ENCODE results near the gene ZNF80.
"Not testable (repeated sequence)": the region's sequence is repeated elsewhere in the genome, so short reads cannot be mapped to it uniquely, and the experiment has no call there.

The ZNF80 gene

DNA sequence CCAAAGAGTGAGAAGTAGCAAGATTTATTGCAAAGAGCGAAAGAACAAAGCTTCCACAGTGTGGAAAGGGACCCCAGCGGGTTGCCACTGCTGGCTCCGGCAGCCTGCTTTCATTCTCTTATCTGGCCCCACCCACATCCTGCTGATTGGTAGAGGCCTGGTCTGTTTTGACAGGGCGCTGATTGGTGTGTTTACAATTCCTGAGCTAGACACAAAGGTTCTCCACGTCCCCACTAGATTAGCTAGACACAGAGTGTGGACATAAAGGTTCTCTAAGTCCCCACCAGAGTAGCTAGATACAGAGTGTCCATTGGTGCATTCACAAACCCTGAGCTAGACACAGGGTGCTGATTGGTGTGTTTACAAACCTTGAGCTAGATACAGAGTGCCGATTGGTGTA, at the start of gene ZNF80:
TSS of gene ZNF80 (minus strand) at position 101 of the 400 bp plus-strand sequence. CDS start 504 bp downstream, outside the sequence.
- not testable (repeated sequence) for FAIRE-seq

DNA sequence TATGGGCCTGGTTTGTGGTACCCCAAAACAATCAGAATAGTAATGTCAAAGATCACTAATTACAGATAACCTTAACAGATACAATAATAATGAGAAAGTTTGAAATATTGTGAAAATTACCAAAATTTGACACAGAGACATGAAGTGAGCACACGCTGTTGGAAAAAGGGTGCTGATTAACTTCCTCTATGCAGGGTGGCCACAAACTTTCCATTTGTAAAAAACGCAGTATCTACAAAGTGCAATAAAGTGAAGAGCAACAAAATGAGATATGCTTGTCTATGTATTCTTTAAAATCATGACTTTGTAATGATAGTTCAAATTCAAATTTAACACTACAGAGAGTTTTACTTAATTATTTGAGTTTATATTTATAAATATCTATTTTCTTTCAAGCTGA, 48.9 kb upstream of the ZNF80 start:
- no peak for FAIRE-seq

DNA sequence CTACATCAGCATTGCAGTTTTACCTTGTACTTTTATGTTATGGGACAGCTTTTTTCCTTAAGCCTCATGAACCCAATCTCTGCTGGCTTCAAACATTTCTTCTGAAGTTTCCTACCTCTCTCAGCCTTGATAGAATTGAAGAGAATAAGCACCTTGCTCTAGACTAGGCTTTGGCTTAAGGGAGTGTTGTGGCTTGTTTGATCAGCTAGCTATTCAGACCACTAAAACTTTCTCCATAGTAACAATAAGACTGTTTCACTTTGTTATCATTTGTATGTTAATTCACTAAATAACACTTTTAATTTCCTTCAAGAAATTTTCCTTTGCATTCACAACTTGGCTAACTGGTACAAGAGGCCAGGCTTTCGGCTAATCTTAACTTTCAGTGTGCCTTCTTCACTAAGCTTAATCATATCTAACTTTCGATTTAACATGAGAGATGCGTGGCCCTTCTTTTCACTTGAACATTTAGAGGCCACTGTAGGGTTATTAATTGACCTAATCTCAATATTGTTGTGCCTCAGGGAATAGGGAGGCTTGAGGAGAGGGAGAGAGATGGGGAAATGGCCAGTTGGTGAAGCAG, 48.4 kb upstream of the ZNF80 start:
- no peak for FAIRE-seq

DNA sequence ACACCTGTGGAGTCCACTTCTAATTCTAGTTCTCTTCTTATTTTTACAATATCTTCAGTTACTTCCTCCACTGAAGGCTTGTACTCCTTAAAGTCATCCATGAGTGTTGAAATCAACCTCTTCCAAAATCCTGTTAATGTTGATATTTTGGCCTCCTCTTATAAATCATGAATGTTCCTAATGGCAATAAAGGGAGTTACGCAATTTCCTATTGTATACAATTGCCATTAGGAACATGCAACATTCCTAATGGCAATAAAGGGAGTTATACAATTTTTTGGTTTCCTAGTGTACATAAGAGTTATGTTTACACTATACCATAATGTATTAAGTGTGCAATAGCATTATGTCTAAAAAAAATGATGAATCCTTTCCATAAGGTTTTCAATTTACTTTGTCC, 47.3 kb upstream of the ZNF80 start:
- FAIRE-seq, result no peak

DNA sequence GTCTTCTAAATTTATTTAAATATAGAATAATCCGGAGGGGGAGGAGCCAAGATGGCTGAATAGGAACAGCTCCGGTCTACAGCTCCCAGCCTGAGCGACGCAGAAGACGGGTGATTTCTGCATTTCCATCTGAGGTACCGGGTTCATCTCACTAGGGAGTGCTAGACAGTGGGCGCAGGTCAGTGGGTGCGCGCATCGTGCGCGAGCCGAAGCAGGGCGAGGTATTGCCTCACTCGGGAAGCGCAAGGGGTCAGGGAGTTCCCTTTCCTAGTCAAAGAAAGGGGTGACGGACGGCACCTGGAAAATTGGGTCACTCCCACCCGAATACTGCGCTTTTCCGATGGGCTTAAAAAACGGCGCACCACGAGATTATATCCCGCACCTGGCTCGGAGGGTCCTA, 39.5 kb upstream of the ZNF80 start:
- FAIRE-seq, result not testable (repeated sequence)

DNA sequence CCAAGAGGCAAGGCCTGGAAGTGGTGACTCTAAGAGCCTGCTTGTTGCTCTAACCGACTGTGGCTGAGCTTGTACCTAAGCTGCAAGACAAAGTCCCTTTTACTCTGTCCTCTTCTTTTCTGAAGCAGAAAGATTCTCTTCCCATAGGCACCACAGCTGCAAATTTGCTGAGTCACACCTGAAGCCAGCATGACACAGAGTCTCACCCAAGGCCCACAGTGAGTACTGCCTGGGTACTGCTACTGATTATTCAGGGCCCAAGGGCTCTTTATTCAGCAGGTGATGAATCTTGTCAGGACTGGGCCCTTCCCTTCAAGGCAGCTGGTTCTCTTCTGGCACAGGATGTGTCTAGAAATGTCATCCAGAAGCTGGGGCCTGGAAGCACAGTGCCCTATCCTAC, 37.6 kb upstream of the ZNF80 start:
- FAIRE-seq, result no peak

DNA sequence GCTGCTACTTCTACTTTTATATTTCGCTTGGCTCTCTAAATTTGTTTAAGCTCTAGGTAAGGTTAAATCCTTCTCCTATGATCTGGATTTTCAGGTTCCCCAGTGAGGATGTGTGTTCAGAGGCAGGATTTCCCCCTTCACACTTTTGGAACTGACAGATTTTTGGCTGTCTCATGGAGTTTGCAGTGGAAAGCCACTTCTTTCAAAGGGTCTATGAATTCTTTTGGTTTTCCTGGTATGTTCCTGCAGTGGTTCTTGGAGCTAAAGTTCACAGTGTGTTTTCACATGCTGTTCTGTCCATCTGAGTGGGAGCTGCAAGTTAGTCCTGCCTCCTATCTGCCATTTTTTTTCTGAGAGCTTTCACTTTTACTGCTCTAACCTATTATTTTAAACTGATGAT, 34.9 kb upstream of the ZNF80 start:
- no peak for FAIRE-seq

DNA sequence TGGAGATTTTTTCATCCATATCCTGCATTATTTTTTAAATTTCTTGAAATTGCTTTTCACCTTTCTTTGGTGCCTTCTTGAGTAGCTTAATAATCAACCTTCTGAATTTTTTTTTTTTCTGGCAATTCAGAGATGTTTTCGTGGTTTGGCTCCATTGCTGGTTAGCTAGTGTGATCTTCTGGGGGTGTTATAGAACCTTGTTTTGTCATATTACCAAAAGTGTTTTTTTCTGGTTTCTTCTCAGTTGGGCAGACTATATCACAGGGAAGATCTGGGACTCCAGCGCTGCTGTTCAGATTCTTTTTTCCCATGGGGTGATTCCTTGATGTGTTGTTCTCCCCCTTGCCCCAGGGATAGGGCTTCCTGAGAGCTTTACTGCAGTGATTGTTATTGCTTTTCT, 32.6 kb upstream of the ZNF80 start:
- no peak for FAIRE-seq

DNA sequence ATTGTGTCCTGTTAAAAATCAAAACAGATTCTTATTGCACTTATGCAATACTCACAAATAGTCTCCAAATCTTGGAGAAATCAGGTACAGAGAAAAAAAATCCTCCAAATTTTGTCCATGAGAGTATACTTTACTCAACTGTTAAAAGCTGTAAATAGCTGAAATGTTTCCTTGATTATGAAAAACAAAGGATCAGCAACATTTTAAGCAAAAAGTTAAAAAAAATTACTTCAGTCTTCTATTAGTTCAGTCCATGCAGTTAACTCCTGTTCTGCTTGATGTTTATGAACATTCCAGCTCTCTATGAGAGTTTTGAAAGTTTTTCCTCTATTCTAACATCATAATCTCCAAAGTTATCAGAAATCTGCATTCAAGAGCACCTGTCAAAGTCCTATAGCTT, 22.8 kb upstream of the ZNF80 start:
- FAIRE-seq, result no peak

DNA sequence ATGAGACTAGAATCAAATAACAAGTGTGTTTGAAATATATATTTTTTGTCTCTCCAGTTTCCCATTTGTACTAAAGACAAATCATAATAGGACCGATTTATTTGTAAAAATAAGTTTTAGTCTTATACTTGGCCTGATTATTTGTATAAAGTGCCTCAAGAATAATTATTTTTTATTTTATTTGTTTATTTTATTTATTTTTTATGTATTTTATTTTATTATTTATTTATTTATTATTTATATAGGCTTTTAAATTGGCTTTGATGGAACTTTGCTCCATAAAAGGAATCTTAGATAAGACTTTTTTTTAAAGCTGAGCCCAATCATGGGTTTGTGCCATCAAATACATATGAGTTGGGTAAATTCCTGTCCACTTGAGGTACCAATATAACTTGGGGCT, 22.2 kb upstream of the ZNF80 start:
- peak; percentile 85 for FAIRE-seq

DNA sequence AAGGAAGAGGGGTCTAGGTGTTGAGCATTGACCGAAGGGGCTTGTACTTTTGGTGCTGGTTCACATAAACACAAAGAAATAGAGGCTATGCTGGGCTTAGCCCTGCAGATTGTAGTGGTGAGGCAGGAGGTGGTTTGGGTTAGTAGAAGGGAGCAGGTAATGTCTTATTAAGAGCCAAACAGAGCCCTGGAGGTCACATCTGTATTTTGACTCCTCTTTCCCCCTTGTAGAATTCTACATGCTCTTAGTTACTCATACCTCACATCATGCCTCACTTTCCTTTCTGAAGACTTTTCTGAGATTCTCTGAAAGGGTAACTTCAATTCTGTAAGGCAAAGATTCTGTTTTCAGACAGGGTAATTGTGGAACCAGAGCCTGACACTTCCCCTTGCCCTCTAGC, 16.1 kb upstream of the ZNF80 start:
- FAIRE-seq, result no peak

DNA sequence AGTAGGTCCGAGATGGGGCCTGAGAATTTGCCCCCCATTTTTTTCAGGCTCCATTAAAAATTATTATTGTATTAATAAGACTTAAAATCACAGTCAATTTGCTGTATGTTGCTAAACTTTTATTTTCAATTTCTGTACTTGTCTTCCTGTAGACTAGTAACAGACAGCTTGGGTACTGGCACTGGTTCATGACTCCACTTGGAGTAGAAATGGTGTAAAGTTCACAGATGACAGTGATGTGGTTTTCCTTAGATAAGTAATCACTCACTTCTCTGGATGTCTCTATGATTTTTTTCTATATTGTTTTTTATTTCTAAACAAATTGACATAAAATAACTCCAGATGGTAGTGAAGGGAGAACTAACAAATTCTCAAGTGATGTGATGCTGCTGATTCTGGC, 15.6 kb upstream of the ZNF80 start:
- FAIRE-seq, result no peak

DNA sequence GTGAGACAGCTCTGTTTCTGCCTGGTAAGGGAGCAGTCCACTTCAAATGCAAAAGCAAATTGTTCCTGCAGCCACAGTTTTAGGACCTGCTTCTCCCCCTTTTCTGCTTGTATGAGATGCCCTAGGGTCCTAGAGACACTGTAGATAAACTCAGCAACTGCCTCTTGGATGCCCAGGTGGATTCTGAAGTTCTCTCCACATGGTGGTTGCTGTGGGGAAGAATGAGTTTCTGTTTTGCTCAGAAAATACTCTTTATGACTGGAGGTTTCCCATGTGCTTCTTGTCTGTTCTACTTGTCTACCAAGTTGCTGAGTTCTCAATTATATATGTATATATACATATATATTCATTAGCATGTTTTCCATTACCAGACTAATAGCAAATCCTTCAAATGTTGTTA, 5.6 kb upstream of the ZNF80 start:
- FAIRE-seq, result no peak

DNA sequence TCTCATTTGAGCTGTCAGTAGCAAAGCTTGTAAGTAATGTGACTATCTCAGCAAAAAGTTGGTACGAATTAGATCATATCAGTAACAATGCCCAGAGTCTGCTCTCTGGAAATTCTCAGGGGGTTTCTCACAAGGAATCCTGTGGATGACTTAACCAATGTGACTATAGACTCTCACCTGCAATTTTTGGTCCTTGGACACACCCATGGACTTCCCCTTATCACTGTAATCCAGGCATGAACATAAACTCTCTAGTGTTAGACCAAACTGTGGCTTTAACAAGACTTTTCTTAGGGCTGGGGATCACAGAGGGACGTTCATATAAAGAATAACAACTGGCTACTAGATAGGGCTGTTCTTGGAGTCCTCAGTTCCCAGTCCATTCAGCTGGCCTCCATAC, 3.9 kb upstream of the ZNF80 start:
- no peak for FAIRE-seq

DNA sequence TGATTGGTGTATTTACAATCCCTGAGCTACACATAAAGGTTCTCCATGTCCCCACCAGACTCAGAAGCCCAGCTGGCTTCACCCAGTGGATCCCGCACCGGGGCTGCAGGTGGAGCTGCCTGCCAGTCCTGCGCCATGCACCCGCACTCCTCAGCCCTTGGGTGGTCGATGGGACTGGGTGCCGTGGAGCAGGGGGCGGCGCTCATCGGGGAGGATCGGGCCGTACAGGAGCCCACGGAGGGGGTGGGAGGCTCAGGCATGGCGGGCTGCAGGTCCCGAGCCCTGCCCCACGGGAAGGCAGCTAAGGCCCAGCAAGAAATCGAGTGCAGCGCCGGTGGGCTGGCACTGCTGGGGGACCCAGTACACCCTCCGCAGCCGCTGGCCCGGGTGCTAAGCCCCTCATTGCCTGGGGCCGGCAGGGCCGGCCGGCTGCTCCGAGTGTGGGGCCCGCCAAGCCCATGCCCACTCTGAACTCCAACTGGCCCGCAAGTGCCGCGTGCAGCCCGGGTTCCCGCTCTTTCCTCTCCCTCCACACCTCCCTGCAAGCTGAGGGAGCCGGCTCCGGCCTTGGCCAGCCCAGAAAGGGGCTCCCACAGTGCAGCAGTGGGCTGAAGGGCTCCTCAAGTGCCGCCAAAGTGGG, 888 bp upstream of the ZNF80 start:
- not testable (repeated sequence) for FAIRE-seq

DNA sequence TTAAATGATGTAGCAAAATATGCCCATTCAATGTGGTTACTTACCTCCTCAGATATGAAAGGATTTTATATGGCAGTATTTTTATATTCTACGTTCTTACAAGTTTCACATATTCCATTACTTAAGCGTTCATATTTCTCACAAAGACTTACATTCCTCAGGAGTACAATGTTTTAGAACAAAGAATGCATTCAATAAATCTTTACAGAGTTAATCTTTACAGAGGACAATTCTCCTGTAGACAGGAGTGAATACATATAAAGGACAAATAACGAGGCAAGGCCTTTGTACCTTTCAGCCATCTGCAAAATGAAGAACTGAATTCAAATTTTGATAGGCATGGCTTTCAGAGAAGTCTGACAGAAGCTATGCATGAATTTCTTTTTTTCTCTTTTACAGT, 1.9 kb downstream of the ZNF80 start:
- no peak for FAIRE-seq

DNA sequence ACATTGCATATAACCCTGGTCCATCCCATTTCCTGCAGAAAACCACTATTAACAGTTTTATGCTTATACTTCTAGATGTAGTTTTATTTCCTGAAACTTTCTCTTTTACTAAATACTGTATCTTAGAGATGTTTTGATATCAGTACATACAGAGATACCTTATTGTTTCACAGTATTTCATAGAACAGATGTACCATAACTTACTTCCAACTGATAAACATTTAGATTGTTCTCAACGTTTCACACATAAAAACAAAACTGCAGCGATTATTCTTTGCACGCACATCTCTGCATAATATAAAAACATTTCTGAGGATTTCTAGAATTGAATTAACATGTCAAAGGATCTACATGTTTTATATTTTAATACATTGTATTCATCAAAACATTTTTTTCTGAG, 2.6 kb downstream of the ZNF80 start:
- FAIRE-seq, result no peak

DNA sequence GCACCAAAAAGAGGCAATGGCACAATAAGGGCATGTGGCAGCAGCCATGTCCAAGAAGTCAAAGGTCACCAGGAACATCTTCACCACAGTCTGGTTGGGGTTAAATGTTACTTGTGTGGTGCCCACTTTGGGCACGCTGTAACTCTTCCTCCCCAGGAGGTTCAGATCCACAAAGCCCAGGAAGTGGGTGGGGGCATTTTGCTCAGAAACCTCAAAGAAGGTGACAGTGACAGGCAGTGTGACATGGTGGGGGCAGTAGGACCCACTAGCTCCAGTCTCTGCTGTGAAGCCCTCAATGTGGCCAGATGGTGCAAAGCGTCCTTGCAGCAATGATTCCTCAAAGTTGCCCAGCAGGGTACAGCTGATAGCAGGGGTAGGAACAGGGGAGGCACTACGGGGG, 5.8 kb downstream of the ZNF80 start:
- no peak for FAIRE-seq

DNA sequence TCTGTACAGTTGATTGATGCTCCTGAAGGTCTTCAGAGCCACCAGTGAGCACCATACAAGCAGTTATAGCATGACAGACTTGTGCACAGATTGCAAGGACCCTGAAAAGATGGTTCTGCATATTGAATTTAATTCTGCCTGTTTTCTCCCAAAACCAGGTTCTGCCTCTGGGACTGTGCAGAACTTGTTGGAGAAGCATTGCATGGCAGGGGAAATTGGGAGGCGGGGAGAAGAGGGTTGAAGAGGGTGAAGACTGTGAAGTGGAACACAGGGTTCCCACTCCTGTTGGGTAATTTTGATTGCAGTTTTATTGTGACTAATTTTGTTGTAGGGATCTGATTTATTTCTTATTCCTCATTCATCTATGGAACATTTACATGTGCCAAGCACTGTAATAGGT, 10.3 kb downstream of the ZNF80 start:
- FAIRE-seq, result no peak

DNA sequence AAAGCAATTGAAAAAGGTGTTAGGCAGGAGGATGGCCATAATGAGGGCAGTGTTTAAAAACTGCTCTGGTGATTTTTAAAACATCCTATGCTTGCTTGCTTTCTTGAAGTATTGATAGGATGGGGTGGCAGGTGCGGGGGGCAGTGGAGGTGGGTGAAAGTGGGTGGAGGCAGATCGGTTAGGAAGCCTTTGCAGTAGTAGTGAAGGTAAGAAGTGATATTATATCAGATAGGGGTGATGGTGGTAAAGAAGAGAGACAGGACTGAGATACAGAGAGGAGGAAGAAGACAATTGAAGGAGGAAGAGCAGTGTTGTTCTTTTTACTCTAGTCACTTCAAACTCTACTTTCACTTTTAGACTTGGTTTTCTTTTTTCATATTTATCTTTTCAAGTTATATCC, 11.1 kb downstream of the ZNF80 start:
- no peak for FAIRE-seq

DNA sequence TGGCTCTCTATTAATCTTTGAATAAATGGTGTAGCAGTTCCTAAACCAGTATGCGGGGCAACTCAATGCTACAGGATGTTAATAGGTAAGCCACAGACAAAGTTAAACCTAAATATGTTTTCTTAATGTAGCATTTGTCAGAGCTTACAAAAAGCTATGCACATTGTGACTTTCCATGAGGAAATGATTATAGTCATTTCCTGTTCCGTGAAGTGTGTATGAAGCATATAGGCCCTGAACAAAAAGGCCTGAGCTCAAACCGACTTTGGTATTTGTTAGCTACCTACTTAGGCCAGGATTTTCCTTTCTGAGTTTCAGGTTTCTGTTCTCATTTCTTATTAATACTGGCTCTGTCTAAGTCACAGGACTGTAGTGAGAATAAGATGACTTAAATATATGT, 14.2 kb downstream of the ZNF80 start:
- FAIRE-seq, result no peak

DNA sequence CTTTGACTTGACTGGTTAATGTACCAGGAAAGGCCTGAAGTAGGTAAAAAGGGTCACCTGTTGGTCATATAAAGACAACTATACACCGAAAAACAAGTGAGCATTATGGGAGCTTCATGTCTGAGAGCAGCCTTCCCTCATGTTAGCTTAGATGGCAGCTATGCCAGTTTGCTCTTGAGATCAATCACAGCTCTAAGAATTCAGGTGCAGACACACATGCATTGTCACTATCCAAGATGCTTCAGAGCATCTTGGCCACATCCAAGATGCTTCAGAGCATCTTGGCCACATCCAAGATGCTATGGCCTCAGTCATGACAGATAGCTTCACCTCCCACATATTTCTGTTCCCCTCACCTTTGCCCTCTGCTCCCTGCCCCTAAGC, 15.5 kb downstream of the ZNF80 start:
- FAIRE-seq, result no peak

DNA sequence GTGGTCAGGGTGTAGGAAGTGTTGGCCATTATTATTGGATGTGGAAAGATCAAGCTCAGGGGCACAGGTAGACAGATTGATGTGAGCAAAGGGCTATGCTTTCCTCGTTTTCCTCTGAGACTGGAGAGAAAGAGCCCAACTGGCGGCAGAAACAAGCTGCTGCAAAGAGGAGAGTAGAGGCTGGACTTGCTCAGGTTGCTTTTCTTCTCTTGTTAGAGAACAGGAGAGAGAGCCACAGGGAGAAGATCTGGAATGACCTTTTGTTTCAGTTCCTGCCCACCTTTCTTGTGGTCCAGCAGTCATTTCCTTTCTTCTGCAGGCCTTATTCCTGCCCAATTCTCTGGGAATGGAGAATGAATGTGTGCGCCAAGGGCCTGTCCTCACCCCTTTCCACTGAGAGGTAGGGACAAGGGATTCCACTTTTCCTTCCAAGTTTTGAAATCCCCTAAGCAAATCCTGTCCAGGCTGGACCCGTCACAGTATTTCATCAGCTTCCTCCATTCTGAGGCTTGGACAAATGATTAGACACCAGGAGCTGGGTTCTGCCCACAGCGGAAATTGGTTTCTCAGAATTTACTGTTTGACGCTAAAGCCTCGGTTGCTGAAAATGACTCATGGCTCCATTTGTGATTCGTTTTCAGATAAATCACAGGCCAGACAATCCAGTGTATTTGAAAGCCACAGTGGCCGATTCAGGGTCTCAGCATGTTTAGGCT, 16.1 kb downstream of the ZNF80 start:
- FAIRE-seq, result no peak

DNA sequence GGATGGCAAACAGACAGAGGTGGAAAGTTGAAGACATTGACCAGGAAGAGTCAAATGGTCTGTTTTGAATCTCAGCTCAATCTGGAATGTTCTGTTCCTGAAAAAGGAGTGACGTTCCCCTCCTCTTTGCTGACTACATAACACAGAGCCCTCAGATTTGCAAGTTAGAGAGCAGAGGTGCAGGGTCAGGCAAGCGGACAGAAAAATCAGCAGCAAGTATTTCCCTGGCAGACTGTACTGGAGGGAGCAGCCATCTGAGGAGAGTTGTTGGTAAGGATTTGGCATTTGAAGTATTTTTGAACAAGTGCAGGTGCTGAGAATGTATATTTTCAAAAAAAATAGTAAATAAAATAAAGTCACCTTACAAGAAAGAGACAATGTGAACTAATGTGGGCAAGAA, 17.6 kb downstream of the ZNF80 start:
- no peak for FAIRE-seq

Data from A204.1 (cell line).